Fibroblast of skin of left quadriceps (primary cell): ENCODE results near the gene PHOX2A.

ENCODE experiments used
- DNase-seq, 2 experiments: peaks; one replicate each; pipeline ENCODE4 v3.0.0-alpha.2; 2013; ENCODE audit warnings: low read depth in 2 of 2

PHOX2A gene

GRCh38 chr11:72249961-72250360, 6.0 kb upstream of the PHOX2A start:
- DNase-seq: no peak

- DNase-seq: no peak
These were observed 3.6 kb upstream of the PHOX2A start for GRCh38 chr11:72247584-72247983.

- DNase-seq: no peak
These were observed 1.4 kb upstream of the PHOX2A start for GRCh38 chr11:72245263-72245816.

GRCh38 chr11:72244361-72245262, 636 bp upstream of the PHOX2A start:
- DNase-seq: no peak

- no peak for DNase-seq
These were observed 560 bp downstream of the PHOX2A start for GRCh38 chr11:72243173-72244059.

GRCh38 chr11:72242141-72242540, 1.8 kb downstream of the PHOX2A start:
- DNase-seq: no peak

GRCh38 chr11:72241291-72241781, 2.6 kb downstream of the PHOX2A start:
- no peak for DNase-seq

GRCh38 chr11:72240461-72241290, 3.3 kb downstream of the PHOX2A start:
- DNase-seq: no peak

- no peak for DNase-seq
These were observed 4.0 kb downstream of the PHOX2A start for GRCh38 chr11:72239849-72240460.

GRCh38 chr11:72239313-72239848, 4.6 kb downstream of the PHOX2A start:
- no peak for DNase-seq

- no peak for DNase-seq
These were observed 5.3 kb downstream of the PHOX2A start for GRCh38 chr11:72238492-72239312.

- DNase-seq: peak; percentile 20 to 24
These were observed 5.9 kb downstream of the PHOX2A start for GRCh38 chr11:72238040-72238450.

- DNase-seq: no peak
These were observed 6.7 kb downstream of the PHOX2A start for GRCh38 chr11:72237112-72237931.

GRCh38 chr11:72236774-72237111, 7.2 kb downstream of the PHOX2A start:
- no peak for DNase-seq

- DNase-seq: no peak
These were observed 7.8 kb downstream of the PHOX2A start for GRCh38 chr11:72236083-72236697.

GRCh38 chr11:72235351-72236057, 8.5 kb downstream of the PHOX2A start:
- DNase-seq: no peak

- DNase-seq: no peak
These were observed 9.1 kb downstream of the PHOX2A start for GRCh38 chr11:72234920-72235319.

- no peak for DNase-seq
These were observed 9.5 kb downstream of the PHOX2A start for GRCh38 chr11:72234514-72234830.
